Activated gamma-delta T cell (primary cell): ENCODE results near the gene TDRD10.

Source experiments
- DNase-seq: peaks from one replicate; lab custom pipeline; 2025; lab: John Stamatoyannopoulos, UW

TDRD10 gene

DNA sequence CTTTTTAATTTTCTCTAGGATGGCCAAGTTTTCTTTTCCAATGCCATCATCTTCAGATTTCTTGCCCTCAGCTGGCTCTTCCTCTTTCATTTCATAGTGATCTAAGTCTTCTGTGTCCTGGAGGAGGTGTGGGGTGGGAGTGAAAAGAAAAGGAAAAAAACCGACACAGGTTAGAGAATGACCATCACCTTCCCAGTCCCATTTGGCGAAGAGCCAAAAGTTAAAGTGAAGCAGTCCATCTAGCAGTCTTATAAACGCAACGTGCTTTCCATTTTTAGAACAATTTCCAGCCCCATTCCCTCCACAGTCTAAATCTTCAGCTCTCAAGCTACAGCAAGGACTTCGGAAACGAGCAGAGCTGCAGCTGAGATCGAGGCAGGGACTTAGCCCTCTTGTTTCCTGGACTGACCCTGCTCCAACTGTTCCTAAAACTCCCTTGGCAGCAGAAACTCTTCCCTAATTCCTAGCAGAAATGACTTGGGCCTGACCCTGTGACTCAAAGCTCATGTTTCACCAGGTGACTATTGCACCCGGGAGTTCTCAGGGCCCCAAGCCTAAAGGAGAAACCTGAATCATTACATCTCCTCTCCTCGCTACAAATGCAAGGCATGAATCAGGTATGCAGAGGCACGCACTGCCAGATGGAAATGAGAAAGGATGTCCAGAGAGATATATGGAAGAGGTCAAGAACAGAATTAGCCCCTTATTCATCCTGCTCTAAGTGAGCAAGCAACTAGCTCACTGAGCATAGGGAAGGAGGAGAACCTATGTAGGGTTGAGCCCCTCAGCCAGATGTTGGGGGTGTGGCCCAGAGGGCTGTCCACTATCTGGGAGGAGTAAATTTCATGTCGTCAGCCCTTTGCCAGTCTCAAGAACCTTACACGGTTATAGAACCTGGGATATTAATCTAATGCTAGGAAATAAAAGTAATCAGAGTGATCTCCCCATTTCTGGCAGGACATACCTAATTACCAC is 51.3 kb downstream of the TDRD10 start:
- no peak for DNase-seq

DNA sequence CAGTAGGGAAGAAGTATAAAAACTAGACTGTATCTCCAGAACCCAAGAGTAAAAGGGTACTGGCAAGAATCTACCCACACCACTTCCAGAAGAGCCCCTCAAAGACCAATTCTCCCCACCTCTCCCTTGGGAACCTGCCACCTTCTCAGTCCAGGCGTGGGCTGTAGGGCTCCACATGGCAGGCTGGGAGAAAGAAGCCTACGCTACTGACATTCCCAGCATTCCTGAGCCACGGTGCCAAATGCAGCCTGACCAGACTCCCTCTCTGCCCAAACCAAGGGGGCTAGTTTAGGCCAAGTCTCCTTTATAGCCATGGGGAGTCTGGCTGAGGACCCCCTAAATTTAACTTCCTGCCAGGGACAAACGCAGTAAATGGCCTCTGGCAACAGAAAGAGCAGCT is 54.4 kb downstream of the TDRD10 start:
- no peak for DNase-seq

DNA sequence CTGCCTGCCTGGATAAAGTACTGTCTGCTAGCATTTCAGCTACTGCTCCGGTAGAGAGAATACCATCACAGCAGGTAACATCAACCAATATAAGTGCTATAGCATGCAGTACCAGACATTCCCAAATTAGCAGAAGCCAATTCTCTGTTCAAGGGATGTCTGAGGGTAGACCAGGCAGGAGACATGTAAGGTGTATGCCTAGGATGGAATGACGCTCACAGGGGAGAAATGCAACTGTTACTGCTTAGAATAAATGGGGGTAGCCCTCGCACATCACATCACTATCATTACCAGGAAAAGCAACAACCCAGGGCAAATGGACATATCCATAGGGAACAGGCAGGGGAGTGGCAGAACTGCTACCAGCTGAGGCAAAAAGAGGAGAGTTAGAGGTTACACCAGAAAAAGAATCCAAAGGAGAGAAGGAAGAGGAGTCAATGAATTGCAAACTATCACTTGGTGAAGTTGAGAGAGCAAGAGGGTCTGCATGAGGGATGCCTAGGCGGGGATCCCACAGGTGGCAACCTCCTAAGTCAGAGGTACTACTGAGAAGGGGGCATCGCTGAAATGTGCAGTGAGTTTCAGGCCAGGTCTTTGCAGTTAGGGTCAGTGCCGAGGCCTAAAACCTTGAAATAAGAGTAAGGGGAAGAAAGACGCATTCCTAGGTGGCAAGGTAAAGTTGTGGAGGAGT is 55.4 kb downstream of the TDRD10 start:
- no peak for DNase-seq

DNA sequence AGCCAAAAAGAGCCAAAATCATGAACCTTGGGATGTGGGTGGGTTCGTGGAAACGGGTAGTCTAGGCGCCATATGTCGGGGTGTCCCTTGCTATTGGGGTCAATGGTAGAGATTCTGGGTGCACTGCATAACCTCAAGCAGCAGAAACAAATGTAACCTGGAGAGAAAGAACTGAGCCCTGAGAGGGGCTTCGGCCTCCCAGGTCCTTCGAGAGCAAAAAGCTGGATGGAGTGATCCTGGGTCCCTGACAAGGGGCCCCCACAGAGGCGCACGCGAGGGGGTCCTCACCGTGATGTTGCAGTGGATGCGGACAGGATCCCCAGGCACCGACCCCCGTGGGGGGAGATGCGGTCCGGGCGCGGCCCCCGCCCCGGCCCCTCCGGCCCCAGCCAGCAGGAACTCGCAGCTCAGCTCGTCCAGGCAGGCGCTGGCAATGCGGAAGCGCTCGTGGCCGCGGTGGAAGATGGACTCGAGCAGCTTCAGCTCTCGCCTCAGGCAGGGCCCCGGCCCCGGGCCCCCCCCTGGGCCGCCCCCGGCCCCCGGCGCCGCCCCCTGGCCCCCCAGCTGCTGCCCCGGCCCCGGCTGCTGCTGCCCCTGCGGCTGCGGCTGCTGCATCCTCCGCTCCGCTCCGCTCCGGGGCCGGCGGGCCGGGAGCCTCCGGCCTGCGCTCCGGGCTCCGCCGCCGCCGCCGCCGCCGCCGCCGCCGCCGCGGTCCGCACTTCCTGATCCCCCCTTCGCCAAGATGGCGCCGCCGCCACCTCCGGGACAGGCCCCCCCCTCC is 56.1 kb downstream of the TDRD10 start, which contains the start of gene UBE2Q1:
TSS of gene UBE2Q1 (minus strand) at position 724 of the 781 bp plus-strand sequence. CDS start at position 615, 109 bp downstream.
- peak; percentile 46 for DNase-seq

DNA sequence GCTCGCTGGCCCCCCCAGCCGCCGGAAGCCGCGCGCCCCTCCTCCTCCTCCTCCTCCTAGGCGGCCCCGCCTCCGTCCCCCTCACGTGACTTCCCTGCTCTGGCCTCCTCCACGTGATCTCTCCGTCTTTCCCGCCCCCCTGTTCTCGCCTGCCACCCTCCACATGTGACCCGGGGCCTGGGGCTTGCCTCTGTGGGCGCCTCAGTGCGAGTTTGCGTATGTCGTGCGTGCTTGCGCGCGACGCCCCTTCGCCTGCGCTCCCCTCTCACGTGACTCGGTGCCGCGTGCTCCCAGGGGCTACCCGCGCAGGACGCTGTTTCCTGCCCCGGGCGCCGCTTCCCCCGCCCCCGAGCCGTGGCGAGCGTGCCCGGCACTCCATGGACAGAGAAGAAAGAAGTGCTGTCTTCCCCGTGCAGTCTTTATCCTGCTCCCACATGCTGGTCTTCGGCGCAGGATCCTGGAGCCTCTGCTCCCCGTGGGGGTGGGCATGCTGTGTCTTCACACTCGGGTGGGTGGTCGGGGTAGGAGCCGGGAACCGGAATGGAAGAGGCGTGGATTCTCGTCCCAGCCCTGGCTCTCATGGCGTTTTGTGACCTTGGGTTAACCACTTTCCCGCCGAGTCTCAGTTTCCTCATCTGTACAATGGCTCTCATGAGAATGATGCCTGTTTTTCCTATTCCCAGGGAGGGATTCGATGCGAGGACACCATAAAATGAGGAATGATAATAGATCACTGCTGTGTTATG is 56.9 kb downstream of the TDRD10 start:
- peak; percentile 99 for DNase-seq

DNA sequence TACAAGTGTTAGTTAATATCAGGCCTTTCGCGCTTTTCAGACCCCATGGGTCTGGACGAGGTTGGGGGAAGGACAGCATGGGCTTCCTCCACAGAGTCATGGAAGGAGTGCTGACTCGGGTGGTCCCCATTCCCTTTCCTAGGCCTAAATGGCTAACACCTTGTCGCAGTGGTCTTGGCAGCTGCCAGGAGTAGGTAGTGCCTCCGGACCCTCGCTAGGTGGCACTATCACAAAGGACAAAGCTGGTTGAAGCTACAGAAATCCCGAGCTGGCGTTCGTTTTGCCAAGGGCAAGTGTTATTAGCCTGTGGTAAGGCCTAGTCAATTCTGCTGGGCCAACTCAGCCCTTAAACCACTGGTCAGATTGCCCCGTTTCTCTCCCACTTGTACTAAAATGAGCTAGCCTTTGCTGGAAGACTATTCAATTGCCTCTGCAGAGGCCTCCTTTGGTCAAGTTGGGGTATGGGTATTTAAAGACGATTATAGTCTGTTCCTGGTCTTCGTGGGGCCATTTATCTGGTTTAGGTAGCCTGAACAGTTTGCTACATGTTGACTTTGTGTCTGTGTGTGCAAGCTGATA is 57.5 kb downstream of the TDRD10 start:
- no peak for DNase-seq

DNA sequence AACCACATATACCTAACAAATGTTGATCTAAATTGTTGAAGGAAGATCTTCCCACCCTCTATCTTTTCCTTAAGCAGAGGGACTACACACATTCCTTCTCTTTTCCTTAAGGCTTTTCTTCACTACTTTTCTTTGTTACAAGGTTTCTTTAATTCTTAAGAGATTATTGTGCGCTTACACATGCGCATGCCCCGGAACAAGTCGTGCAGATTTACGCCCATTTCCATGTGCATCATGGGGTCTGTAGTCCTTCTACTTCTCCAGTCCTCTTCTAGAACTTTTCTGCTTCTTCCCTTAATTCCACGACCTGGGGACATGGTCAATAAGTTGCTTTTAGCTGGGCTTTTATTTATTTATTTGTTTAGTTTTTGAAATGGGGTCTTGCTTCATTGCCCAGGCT is 63.9 kb downstream of the TDRD10 start:
- DNase-seq, result no peak

DNA sequence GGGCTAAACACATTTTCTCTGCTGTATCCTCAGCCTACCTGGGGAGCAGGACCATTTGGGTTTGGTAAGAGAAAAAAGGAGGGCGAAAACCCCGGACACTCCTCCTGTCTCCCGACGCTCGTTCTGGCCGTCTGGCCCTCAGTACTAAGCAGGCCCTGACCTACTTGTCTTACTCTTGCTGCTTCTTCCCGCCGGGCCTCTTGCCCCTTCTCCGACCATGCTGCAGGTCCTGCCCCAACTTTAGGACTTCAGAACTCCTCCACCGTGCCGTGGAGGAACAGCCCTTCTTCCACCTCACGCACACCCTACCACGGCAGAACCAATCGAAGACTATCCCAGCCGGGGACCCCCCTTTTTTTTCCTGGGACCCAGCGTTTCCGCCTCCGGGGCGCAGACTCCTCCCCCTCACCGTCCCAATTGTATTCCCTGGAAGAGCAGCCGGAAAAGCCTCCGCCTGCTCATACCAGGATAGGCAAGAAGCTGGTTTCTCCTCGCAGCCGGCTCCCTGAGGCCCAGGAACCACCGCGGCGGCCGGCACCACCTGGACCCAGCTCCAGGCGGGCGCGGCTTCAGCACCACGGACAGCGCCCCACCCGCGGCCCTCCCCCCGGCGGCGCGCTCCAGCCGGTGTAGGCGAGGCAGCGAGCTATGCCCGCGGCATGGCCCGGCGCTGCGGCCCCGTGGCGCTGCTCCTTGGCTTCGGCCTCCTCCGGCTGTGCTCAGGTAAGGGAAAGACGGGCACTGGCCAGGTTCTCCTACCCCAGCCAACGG is 65.6 kb downstream of the TDRD10 start, which contains the start of gene CHRNB2:
TSS of gene CHRNB2 (plus strand) at position 393 of the 771 bp plus-strand sequence. CDS start at position 660, 267 bp downstream.
- DNase-seq, result peak; percentile 51

DNA sequence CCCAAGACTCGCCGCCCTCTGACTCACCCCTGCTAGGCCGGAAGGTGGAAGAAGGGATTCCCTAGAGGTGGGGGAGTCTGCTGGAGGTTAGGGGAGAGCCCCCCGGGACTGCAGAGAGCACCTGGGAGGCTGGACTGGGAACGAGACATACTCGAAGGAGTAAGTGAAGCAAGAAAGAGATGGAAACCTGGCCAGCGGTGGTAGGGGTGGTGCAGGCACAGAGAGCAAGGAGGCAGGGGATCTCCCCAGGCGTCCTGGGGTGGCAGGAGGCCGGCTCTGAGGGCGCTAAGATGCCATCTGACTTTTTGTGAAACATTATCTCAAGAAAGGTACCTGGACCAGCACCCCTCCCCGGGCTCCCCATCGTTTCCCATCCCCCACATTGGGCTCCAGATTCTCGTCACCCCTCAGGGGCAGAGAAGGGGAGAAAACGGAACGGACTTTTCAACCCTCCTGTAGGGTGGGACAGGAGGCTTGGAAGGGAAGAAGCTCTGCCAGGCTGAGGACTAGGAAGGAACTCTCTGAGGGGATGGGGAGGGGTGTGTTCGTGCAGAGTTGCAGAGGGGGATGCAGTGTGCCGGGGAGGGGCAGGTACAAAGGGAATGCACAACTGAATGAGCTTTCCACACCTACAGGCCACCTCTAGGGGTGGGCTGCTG is 66.3 kb downstream of the TDRD10 start:
- DNase-seq, result no peak

DNA sequence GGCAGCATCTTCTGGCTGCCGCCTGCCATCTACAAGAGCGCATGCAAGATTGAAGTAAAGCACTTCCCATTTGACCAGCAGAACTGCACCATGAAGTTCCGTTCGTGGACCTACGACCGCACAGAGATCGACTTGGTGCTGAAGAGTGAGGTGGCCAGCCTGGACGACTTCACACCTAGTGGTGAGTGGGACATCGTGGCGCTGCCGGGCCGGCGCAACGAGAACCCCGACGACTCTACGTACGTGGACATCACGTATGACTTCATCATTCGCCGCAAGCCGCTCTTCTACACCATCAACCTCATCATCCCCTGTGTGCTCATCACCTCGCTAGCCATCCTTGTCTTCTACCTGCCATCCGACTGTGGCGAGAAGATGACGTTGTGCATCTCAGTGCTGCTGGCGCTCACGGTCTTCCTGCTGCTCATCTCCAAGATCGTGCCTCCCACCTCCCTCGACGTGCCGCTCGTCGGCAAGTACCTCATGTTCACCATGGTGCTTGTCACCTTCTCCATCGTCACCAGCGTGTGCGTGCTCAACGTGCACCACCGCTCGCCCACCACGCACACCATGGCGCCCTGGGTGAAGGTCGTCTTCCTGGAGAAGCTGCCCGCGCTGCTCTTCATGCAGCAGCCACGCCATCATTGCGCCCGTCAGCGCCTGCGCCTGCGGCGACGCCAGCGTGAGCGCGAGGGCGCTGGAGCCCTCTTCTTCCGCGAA is 69.4 kb downstream of the TDRD10 start:
- DNase-seq, result no peak

DNA sequence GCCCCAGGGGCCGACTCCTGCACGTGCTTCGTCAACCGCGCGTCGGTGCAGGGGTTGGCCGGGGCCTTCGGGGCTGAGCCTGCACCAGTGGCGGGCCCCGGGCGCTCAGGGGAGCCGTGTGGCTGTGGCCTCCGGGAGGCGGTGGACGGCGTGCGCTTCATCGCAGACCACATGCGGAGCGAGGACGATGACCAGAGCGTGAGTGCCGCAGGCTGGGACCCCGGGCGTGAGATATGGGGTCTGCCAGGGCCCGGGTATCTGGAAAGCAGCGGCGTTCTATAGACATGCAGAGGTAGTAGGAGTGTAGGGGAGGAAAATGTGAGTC is 69.9 kb downstream of the TDRD10 start:
- DNase-seq, result no peak

DNA sequence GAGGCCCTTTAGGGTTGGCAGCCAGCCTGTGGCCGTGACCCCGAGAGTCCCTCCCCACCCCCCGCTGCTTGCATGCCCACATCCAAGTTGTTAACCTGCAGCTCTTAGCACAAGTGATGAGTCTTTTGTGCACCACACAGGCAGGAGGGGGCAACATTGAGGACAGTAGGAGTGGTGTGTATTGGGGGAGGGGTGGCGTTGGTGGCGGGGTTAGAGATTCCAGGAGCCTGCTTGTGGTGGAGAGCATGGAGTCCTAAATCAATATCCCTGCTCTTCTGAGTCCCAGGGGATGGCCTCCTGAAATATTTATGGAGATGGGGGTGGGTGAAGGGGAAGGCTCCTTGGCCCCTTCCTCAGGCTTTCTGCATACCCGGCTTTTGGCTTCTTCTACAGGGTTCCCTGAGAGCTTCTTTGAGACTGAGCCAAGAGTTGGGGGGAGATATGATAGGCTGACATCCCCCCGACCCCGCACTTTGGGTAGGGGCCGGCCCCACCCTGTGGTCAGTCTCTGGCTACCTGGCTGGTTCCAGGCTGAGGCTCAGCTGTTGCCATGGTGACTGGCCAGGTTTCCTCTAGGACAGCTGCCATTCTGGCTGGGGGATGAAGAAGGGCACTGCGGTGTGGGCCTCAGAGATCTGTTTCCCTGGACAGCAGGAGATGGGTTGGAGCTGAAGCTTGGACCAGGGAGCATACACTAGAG is 70.6 kb downstream of the TDRD10 start:
- DNase-seq, result no peak

DNA sequence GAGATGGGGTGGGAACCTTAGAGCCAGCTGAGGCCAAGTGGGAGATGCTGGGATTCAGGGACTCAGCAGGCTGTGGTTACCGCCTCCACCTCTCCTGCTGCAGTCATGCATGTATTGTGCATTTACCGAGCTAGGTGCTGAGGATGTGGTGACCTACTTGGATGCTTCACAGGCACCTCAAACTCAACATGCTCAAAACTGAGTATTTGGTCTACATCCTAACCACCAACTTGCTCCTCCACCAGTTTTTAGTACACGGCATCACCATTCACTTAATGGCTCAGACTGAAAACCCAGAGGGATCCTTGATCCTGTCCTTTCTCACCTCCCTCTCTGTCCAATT is 71.1 kb downstream of the TDRD10 start:
- no peak for DNase-seq

DNA sequence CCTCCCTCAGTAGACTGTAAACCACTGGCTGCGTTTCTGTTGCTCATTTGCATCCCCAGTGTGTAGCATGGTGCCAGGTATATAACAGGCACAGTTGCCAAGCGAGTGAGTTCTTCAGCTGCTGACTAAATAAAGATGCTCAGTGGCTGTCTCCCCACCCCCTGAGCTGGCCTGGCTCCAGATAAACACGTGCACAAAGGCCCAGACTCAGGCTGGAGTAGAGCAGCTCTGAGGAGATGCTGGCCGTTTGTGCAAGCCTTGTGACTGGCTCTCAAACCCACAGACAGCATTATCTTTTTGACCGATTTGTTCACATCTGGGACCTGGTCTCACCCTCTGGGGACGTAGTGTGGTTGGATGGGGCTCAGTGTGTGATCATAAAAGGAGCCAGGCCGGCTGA is 72.7 kb downstream of the TDRD10 start:
- no peak for DNase-seq

DNA sequence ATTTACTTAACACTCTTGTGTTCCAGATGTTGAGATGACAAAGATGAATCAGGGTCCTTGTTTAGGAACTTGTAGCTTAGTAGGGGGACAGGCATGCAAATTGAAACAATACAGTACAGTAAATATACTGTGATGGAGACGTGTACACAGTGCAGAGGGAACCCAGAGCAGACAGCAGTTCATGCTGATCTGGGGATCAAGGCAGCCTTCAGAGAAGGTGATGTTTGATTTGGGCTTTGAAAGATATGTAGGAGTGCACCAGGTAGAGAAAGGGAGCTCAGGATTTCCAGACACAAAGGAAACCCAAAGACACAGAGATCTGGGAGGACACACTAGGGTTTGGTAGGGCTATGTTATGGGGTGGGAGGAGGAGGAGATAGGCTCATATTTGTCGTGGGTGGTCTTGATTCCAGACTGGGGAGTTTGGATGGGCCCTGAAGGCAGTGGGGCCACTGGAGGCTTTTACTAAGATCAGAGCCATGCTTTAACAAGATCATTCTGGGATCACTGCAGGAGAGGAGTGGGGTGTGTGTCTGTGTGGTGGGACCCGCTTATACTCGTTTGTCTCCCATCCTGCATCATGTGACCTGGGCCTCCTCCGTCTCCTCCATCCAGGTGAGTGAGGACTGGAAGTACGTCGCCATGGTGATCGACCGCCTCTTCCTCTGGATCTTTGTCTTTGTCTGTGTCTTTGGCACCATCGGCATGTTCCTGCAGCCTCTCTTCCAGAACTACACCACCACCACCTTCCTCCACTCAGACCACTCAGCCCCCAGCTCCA is 73.3 kb downstream of the TDRD10 start:
- DNase-seq, result no peak

DNA sequence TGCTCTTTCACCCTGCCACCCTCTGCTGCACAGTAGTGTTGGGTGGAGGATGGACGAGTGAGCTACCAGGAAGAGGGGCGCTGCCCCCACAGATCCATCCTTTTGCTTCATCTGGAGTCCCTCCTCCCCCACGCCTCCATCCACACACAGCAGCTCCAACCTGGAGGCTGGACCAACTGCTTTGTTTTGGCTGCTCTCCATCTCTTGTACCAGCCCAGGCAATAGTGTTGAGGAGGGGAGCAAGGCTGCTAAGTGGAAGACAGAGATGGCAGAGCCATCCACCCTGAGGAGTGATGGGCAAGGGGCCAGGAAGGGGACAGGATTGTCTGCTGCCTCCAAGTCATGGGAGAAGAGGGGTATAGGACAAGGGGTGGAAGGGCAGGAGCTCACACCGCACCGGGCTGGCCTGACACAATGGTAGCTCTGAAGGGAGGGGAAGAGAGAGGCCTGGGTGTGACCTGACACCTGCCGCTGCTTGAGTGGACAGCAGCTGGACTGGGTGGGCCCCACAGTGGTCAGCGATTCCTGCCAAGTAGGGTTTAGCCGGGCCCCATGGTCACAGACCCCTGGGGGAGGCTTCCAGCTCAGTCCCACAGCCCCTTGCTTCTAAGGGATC is 74.0 kb downstream of the TDRD10 start:
- no peak for DNase-seq

DNA sequence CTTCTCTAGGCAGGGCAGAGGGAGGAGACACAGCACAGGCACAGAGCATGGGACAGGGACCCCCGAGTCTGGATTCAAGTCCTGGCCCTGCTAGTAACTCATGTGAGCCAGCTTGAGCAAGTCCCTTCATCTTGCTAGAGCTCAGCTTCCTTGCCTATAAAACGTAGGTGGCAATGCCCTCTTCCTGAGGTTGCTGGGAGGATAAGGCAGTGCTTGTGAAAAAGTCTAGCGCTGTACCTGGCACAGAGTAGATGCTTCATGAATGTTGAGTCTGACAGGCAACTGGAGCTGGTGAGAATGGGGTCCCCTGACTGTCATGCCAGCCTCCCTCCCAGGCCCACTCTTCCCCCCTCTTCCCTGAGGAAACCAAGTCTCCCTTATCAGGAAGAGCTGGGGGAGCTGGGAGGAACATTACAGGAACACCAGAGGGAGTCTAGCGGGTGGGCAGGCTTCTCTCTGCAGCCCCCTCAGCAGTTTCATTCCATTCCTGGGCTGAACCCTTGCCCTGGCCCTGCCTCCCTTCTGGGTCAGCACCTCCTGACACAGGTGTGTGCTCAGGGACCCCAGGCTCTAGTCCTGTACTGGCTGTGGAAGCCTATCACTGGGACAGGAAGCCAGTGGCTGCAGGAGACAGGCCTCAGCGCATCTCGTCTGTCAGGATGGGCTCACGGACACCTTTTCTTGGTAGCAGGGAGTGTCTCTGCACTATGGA is 75.5 kb downstream of the TDRD10 start:
- no peak for DNase-seq
